ENCODE results near the gene AHSP.

The AHSP gene

GRCh38 chr16:31488468-31489297, 39.0 kb upstream of the AHSP start:
- DNase-seq (ENCODE audit: insufficient read length) (no peak), FAIRE-seq (no peak)
- TF ChIP-seq POLR2AphosphoS5 (IDR thresholded peaks at IDR 0.05; ENCODE audit: low read depth, low read length) (no peak), POLR2A (IDR thresholded peaks at IDR 0.05; ENCODE audit: low read depth, low read length) (no peak), TAF1 (IDR thresholded peaks at IDR 0.05; ENCODE audit: borderline replicate concordance, low read depth, low read length) (no peak)

GRCh38 chr16:31489298-31489564, 38.5 kb upstream of the AHSP start:
- DNase-seq (ENCODE audit: insufficient read length) = no peak
- FAIRE-seq = no peak
- TF ChIP-seq POLR2A (IDR thresholded peaks at IDR 0.05; ENCODE audit: low read depth, low read length) (no peak), POLR2AphosphoS5 (IDR thresholded peaks at IDR 0.05; ENCODE audit: low read depth, low read length) (no peak), TAF1 (IDR thresholded peaks at IDR 0.05; ENCODE audit: borderline replicate concordance, low read depth, low read length) (no peak)

GRCh38 chr16:31489616-31490584, 37.8 kb upstream of the AHSP start:
- FAIRE-seq (no peak), DNase-seq (ENCODE audit: insufficient read length) (no peak)
- no peak for TF ChIP-seq POLR2A (IDR thresholded peaks at IDR 0.05; ENCODE audit: low read depth, low read length)
- no peak for TF ChIP-seq TAF1 (IDR thresholded peaks at IDR 0.05; ENCODE audit: borderline replicate concordance, low read depth, low read length)
- TF ChIP-seq POLR2AphosphoS5 (IDR thresholded peaks at IDR 0.05; ENCODE audit: low read depth, low read length) = no peak

GRCh38 chr16:31491778-31492418, 35.8 kb upstream of the AHSP start:
- DNase-seq (ENCODE audit: insufficient read length) = no peak
- no peak for FAIRE-seq
- no peak for TF ChIP-seq TAF1 (IDR thresholded peaks at IDR 0.05; ENCODE audit: borderline replicate concordance, low read depth, low read length)
- no peak for TF ChIP-seq POLR2A (IDR thresholded peaks at IDR 0.05; ENCODE audit: low read depth, low read length)
- TF ChIP-seq POLR2AphosphoS5 (IDR thresholded peaks at IDR 0.05; ENCODE audit: low read depth, low read length) = no peak

GRCh38 chr16:31493506-31494125, 34.1 kb upstream of the AHSP start:
- FAIRE-seq (no peak), DNase-seq (ENCODE audit: insufficient read length) (no peak)
- TF ChIP-seq POLR2AphosphoS5 (IDR thresholded peaks at IDR 0.05; ENCODE audit: low read depth, low read length) (no peak), POLR2A (IDR thresholded peaks at IDR 0.05; ENCODE audit: low read depth, low read length) (no peak), TAF1 (IDR thresholded peaks at IDR 0.05; ENCODE audit: borderline replicate concordance, low read depth, low read length) (no peak)

GRCh38 chr16:31496670-31497069, 31.0 kb upstream of the AHSP start:
- no peak for FAIRE-seq
- no peak for TF ChIP-seq POLR2AphosphoS5 (IDR thresholded peaks at IDR 0.05; ENCODE audit: low read depth, low read length)
- no peak for TF ChIP-seq TAF1 (IDR thresholded peaks at IDR 0.05; ENCODE audit: borderline replicate concordance, low read depth, low read length)
- TF ChIP-seq POLR2A (IDR thresholded peaks at IDR 0.05; ENCODE audit: low read depth, low read length) = no peak
- DNase-seq (ENCODE audit: insufficient read length) = no peak

GRCh38 chr16:31498493-31498892, 29.2 kb upstream of the AHSP start:
- FAIRE-seq (no peak), DNase-seq (ENCODE audit: insufficient read length) (no peak)
- no peak for TF ChIP-seq POLR2A (IDR thresholded peaks at IDR 0.05; ENCODE audit: low read depth, low read length)
- TF ChIP-seq TAF1 (IDR thresholded peaks at IDR 0.05; ENCODE audit: borderline replicate concordance, low read depth, low read length) = no peak
- no peak for TF ChIP-seq POLR2AphosphoS5 (IDR thresholded peaks at IDR 0.05; ENCODE audit: low read depth, low read length)

GRCh38 chr16:31499928-31500327, 27.8 kb upstream of the AHSP start:
- TF ChIP-seq POLR2A (IDR thresholded peaks at IDR 0.05; ENCODE audit: low read depth, low read length) (no peak), POLR2AphosphoS5 (IDR thresholded peaks at IDR 0.05; ENCODE audit: low read depth, low read length) (no peak), TAF1 (IDR thresholded peaks at IDR 0.05; ENCODE audit: borderline replicate concordance, low read depth, low read length) (no peak)
- no peak for DNase-seq (ENCODE audit: insufficient read length)
- FAIRE-seq = no peak

- no peak for TF ChIP-seq POLR2A (IDR thresholded peaks at IDR 0.05; ENCODE audit: low read depth, low read length)
- no peak for DNase-seq (ENCODE audit: insufficient read length)
- FAIRE-seq = no peak
Observed at GRCh38 chr16:31501226-31501965, 26.3 kb upstream of the AHSP start.

GRCh38 chr16:31501966-31502348, 25.7 kb upstream of the AHSP start:
- no peak for FAIRE-seq
- TF ChIP-seq POLR2A (IDR thresholded peaks at IDR 0.05; ENCODE audit: low read depth, low read length) (no peak), TAF1 (IDR thresholded peaks at IDR 0.05; ENCODE audit: borderline replicate concordance, low read depth, low read length) (no peak), POLR2AphosphoS5 (IDR thresholded peaks at IDR 0.05; ENCODE audit: low read depth, low read length) (no peak)

More at GRCh38 chr16:31501966-31502348, 25.7 kb upstream of the AHSP start:
- DNase-seq (ENCODE audit: insufficient read length) = no peak
